GM19025 (cell line): ENCODE results near the gene PDCD1LG2.

Experiments used
- ATAC-seq: cut with Tn5 transposase; IDR thresholded peaks from one replicate; pipeline ENCODE4 v1.9.1; 2021; ENCODE audit warnings: mild to moderate bottlenecking, low read depth, moderate library complexity; ENCODE audit not compliant: unreplicated experiment

PDCD1LG2 gene

GRCh38 chr9:5592904-5593303 lies 82.6 kb downstream of the PDCD1LG2 start:
- ATAC-seq, result no peak

- ATAC-seq, result peak; percentile 62
These were observed 83.6 kb downstream of the PDCD1LG2 start for GRCh38 chr9:5593904-5594303.

- no peak for ATAC-seq
These were observed 85.8 kb downstream of the PDCD1LG2 start for GRCh38 chr9:5596173-5596572.

GRCh38 chr9:5608298-5609225 lies 98.2 kb downstream of the PDCD1LG2 start:
- ATAC-seq, result no peak

GRCh38 chr9:5609226-5609596 lies 98.9 kb downstream of the PDCD1LG2 start:
- no peak for ATAC-seq

GRCh38 chr9:5610491-5610890 lies 100.2 kb downstream of the PDCD1LG2 start:
- no peak for ATAC-seq

GRCh38 chr9:5611321-5612184 lies 101.2 kb downstream of the PDCD1LG2 start:
- no peak for ATAC-seq

GRCh38 chr9:5612185-5612530 lies 101.8 kb downstream of the PDCD1LG2 start:
- ATAC-seq, result no peak

- ATAC-seq, result no peak
These were observed 103.9 kb downstream of the PDCD1LG2 start for GRCh38 chr9:5614192-5614591.

GRCh38 chr9:5614985-5615384 lies 104.7 kb downstream of the PDCD1LG2 start:
- ATAC-seq, result no peak

GRCh38 chr9:5617749-5618148 lies 107.4 kb downstream of the PDCD1LG2 start:
- ATAC-seq, result peak; percentile 94

GRCh38 chr9:5620494-5620893 lies 110.2 kb downstream of the PDCD1LG2 start:
- ATAC-seq, result no peak
